Endothelial cell (in vitro differentiated cells): Measurements from ENCODE around the gene UQCR11. TPM values are rescaled to one million over a fixed set of nuclear protein-coding genes. Genes with fewer than 3 reads are reported as not detected.

Experiments used
- DNase-seq: peaks from one replicate; pipeline ENCODE4 v3.0.0; 2021; ENCODE audit warnings: low spot score
- H3K27ac Mint-ChIP-seq: one replicate; pipeline ENCODE4 v1.8.0; 2021; ENCODE audit warnings: mixed read lengths, inconsistent platforms; ENCODE audit not compliant: unreplicated experiment
- H3K27me3 Mint-ChIP-seq: one replicate; pipeline ENCODE4 v1.8.0; 2021; ENCODE audit warnings: mild to moderate bottlenecking, moderate library complexity, mixed read lengths, inconsistent platforms; ENCODE audit not compliant: unreplicated experiment
- H3K36me3 Mint-ChIP-seq: one replicate; pipeline ENCODE4 v1.8.0; 2021; ENCODE audit warnings: mild to moderate bottlenecking, low read depth, mixed read lengths, inconsistent platforms; ENCODE audit not compliant: unreplicated experiment
- H3K4me1 Mint-ChIP-seq: one replicate; pipeline ENCODE4 v1.8.0; 2021; ENCODE audit warnings: mild to moderate bottlenecking, mixed read lengths, inconsistent platforms; ENCODE audit not compliant: unreplicated experiment
- H3K4me3 Mint-ChIP-seq: one replicate; pipeline ENCODE4 v1.8.0; 2021; ENCODE audit warnings: mild to moderate bottlenecking, mixed read lengths, inconsistent platforms; ENCODE audit not compliant: unreplicated experiment
- H3K9me3 Mint-ChIP-seq: one replicate; pipeline ENCODE4 v1.8.0; 2021; ENCODE audit warnings: mixed read lengths, inconsistent platforms; ENCODE audit not compliant: unreplicated experiment
- CTCF ChIP-seq: fragments of 200-600 bp; sonication (generic); IDR thresholded peaks from one replicate; pipeline ENCODE4 v1.5.0; 2021; ENCODE audit warnings: antibody characterized with exemption; ENCODE audit not compliant: unreplicated experiment
- total RNA-seq: library from RNA; stranded (reverse); fragmentation: NEBNext Ultra II Directional; extraction: Animal tissue kit (Norgen Biotek cat#: 25700); gene quantifications from one replicate; pipeline ENCODE4 v1.2.1, GENCODE V29; 2021; ENCODE audit not compliant: unreplicated experiment

The UQCR11 gene
- total RNA-seq, 1 donor from 2014 or later = 182 TPM

GRCh38 chr19:1599460-1599846, 5.8 kb downstream of the UQCR11 start:
- TF ChIP-seq CTCF = no peak
- Mint-ChIP-seq H3K27ac (no peak overlapping the region), H3K9me3 (no peaks in the 10 kb centered on the region), H3K4me3 (no peak overlapping the region), H3K36me3 (peaks cover 9% of the 10 kb centered on the region), H3K4me1 (peaks cover 3% of the 10 kb centered on the region), H3K27me3 (peaks cover under 1% of the 10 kb centered on the region)
- no peak for DNase-seq

- Mint-ChIP-seq H3K27me3 (no peaks in the 10 kb centered on the region), H3K36me3 (peaks cover 9% of the 10 kb centered on the region), H3K9me3 (no peaks in the 10 kb centered on the region), H3K4me1 (peaks cover 3% of the 10 kb centered on the region), H3K4me3 (no peak overlapping the region), H3K27ac (no peak overlapping the region)
- TF ChIP-seq CTCF = no peak
- DNase-seq = no peak
These were observed 6.3 kb downstream of the UQCR11 start for GRCh38 chr19:1598777-1599459.

- H3K36me3 Mint-ChIP-seq = peaks cover 9% of the 10 kb centered on the region
- no peak for TF ChIP-seq CTCF
- peaks cover 15% of the 10 kb centered on the region for H3K27me3 Mint-ChIP-seq
- DNase-seq = no peak
- H3K4me1 Mint-ChIP-seq = peaks cover 7% of the 10 kb centered on the region
- peak overlapping the region; percentile 92 for H3K4me3 Mint-ChIP-seq
- no peak overlapping the region for H3K27ac Mint-ChIP-seq
- no peaks in the 10 kb centered on the region for H3K9me3 Mint-ChIP-seq
These were observed 11.8 kb downstream of the UQCR11 start for GRCh38 chr19:1593501-1593772.

GRCh38 chr19:1592755-1593500, 12.3 kb downstream of the UQCR11 start, which contains the start of gene MBD3:
MBD3 (minus strand) TSS chr19:1592865; CDS start chr19:1592631, 234 bp downstream.
- H3K27ac Mint-ChIP-seq = peak within 1 kb of the TSS; percentile 52
- no peaks in the 10 kb centered on the region for H3K9me3 Mint-ChIP-seq
- DNase-seq = peak; percentile 95
- peaks cover 8% of the 10 kb centered on the region for H3K36me3 Mint-ChIP-seq
- peak within 1 kb of the TSS; percentile 94 for H3K4me3 Mint-ChIP-seq
- peaks cover 7% of the 10 kb centered on the region for H3K4me1 Mint-ChIP-seq
- H3K27me3 Mint-ChIP-seq = peaks cover 15% of the 10 kb centered on the region
- TF ChIP-seq CTCF = no peak
